Central memory CD4-positive, alpha-beta T cell (primary cell): ENCODE data around the gene RPTOR.
"Not testable (repeated sequence)": the region's sequence is repeated elsewhere in the genome, so short reads cannot be mapped to it uniquely, and the experiment has no call there.

ENCODE experiments used
- DNase-seq: peaks from one replicate; pipeline ENCODE4 v3.0.0; 2022

The RPTOR gene

DNA sequence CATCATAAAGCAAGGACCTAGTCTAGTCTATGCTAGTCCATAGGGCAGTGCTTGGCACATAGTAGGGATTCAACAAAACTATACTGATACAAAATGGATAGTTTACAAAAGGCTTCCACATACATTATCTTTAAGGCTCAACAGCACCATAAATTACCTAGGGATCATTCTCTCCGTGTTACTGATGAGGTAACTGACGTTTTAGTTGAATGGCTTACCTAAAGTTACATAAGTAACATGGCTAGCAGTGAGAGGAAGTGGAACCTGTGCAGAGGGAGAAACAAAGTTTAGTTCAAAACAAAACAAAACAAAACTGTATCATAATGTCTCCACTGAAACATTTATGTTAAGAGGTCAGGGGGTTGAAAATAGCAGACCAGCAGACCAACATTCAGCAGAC, 7.9 kb downstream of the RPTOR start:
- no peak for DNase-seq

DNA sequence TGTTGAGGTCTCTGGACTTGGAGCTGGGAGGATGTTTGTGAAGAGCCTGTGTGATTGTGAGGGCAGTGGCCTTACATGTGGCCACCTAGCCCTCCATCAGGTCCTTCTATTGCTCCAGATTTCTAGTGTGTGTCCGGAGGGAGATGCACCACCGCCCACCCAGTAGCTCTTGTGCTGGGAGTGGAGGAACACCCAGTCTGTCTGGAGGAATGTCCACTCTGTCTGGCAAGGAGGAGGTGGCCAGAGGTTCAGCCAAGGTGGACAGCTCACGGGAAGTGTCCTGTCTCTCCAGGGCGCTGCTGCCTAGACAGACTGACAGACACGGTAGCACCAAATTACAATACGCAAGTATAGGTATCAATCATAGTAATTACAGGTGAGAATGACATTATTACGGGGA, 10.6 kb downstream of the RPTOR start:
- DNase-seq = no peak

DNA sequence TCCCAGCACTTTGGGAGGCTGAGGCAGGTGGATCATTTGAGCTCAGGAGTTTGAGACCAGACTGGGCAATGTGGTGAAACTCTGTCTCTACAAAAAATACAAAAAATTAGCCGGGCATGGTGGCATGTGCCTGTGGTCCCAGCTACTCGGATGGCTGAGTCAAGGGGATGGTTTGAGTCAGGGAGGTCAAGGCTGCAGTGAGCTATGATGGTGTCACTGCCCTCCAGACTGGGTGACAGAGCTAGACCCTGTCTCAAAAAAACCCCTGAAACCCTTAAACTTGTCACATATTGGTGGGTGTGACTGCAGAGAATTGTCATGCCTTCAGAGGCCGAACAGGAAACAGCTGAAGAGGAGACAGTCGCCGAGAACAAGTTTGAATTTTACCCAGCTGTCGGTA, 13.4 kb downstream of the RPTOR start:
- DNase-seq = no peak

DNA sequence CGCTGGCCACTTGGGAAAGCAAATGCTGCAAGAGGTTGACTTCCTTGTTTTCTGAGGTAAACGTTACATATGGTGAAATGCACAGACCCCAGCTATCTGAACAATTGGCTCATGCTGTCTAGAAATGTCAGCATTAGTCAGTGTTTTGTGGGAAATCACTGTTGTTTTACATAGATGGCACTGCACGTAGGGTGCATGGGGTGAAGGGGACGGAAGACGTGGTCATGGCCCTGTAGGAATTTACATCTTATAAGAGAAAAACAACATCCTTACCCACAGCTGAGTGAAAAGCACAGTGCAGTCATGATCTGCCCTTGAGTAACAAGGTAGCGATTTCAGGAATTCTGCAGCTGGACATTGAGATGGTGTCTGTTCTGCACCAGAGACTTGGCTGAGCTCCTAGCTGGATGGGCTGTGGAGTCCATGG, 15.2 kb downstream of the RPTOR start:
- DNase-seq = no peak

DNA sequence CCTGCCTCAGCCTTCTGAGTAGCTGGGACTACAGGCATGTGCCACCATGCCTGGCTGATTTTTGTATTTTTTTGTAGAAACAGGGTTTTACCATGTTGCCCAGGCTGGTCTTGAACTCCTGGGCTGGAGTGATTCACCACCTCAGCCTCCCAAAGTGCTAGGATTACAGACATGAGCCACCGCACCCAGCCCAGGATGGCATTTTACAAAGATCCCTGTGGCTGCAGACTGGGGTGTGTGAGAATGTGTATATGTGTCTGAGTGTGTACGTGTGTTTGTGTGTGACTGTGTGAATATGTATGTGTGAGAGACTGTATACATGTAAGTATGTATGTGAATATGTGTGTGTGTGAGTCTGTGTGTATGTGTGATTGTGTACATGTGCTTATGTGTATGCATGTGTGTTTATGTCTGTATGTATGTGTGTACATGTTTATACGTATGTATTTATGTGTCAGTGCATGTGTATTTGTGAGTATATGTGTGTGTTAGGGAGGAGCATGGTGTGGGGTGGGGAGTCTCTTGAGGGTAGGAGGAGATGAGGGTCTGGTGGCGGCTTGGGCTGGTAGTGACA, 17.0 kb downstream of the RPTOR start:
- no peak for DNase-seq

DNA sequence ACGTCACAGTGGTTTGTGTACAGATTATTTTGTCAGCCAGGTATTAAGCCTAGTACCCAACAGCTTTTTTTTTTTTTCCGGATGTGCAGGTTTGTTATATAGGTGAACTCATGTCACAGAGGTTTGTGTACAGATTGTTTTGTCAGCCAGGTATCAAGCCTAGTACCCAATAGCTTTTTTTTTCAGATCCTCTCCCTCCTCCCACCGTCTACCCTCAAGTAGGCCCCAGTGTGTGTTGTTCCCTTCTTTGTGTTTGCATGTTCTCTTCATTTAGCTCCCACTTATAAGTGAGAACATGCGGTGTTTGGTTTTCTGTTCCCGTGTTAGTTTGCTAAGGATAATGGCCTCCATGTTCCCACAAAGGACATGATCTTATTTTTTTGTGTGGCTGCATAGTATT, 19.9 kb downstream of the RPTOR start:
- DNase-seq = no peak

DNA sequence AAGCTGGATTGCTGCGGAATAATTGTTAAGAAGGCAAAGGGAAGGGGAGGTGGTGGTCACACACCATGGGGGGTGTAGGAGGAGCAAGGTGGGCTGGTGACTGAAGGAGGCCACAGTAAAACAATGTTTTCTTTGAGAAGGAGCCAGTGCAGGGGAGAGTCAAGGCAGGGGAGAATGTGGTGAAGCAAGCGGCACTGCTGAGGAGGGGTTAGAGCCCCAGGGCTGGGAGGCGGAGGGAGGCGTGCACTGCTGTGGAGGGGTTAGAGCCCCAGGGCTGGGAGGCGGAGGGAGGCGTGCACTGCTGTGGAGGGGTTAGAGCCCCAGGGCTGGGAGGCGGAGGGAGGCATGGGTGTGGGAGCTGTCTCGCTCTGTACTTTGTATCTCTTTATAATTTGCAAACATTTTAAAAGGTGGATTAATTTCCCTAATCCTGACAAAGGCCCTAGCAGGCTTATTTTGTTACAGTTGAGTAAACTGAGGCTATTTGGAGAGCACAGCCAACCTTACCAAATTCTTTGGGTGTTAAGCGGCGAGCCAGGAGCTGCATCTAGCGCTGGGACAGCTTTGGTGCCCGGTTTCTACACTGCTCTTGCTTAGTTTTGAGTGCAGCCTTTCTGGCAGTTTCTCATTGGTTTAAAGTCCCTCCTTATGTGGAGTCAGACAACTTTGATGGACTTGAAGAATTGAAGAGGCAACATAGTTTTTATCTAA, 20.9 kb downstream of the RPTOR start:
- DNase-seq = no peak

DNA sequence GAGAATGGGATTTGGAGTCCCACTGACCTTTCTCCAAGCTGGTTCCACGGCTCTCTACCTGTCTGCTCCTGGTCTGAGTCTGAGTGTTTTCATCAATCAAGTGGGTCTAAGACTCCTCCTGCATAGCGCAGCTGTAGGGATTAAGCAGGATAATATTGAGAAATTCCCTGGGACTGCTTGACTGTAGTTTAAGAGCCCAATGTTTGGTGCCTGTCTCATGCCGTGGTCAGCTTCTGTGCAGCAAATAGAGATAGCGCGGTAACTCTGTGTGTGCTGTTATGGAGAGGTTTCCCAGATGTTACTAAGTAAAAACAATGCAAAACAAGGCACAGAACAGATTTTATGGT, 21.4 kb downstream of the RPTOR start:
- no peak for DNase-seq

DNA sequence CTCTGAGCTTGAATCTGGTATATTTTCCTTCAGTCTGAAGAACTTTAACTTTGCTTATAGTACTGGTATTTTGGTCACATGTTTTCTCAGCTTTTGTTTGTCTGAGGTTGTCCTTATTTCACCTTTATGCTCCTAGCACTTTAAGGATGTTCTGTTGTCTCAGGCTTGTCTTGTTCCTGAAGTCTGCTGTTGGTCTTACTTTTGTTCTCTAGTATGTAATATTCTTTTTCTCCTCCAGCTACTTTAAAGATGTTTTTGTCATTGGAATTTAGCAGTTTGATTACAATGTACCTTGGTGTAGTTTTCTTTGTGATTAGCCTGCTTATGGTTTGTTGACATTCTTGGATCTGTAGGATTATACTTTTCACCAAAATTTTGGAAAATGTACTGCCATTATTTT, 23.6 kb downstream of the RPTOR start:
- no peak for DNase-seq

DNA sequence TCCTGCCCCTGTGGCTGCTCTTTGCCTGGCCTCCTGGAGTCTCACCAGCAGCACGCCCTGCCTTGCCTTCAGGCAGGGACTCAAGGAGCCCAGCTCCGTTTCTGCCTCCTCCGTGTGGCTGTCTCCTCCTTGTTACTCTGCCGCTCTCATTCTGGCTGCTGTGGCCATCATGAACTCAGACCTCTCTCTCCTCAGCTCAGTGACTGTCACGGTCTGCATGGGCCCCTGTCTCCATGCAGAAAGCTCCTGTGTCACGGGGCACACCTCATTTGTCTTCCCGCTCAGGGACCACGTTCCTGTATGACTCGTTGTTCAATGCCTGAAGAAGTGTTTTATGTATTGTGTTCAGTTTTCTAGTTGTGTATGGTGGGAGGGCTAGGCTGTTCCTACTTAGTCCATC, 25.3 kb downstream of the RPTOR start:
- no peak for DNase-seq

DNA sequence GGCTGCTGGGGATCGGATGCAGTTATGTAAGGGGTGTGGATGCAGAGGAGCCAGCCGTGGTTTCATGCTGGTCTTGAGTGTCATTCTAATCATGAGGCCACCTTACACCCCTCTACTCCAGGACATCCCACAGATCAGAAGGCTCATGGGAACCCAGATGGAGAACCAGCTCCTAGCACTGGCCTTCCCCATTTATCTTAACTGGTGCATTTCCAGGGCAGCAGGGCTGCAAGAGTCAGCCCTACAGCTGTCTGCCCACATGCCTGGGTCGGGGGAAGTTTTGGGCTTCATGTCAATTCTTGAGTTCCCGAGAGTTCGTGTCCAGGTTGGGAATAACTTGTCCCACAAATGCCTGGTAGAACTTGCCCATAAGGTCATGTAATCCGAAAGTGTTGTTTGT, 29.1 kb downstream of the RPTOR start:
- DNase-seq = no peak

DNA sequence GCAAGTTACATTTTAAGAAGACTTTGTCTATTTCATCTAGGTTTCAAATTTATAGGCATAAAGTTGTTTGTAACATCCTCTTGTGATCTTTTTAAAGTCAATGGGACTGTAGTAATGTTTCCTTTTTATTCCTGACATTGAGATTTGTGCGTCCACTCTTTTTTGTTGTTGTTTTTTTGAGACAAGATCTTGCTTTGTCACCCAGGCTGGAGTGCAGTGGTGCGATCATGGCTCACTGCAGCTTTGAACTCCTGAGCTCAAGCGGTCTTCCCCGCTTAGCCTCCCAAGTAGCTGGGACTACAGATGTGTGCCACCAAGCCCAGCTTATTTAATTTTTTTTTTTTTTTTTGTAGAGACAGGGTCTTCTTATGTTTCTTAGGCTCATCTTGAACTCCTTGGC, 29.9 kb downstream of the RPTOR start:
- DNase-seq = no peak

DNA sequence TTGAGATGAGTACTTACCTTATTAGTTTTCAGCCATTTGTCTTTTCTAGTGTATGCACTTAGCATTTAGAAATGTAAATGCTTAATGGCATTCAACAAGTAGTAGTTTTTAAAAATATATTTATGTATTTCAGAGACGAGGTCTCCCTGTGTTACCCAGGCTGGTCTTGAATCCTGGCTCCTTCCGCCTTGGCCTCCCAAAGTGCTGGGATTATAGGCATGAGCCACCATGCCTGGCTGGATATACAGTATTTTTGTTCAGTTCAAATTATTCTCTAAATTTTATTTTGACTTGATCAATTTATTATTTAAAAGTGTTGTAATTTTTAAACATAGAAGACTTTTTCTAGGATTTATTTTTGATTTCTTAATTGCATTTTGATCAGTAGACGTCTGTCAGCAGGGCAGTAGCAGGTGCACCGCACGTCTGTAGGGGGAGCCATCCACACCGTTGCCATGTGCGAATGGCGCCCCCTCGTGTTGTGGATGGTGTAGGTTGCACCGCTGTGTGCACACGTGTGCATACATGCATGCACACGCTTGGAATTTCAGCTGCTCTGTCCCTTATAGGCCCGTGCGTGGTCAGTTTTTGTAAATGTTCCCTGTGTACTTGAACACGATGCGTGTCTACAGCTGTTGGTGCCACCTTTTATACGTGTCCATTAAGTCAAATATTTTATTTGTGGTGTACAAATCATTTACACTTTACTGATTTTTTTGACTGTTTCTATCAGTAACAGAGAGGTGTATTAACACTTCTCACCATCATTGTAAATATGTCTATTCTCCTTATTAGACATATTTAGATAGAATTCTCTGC, 30.6 kb downstream of the RPTOR start:
- peak; percentile 79 for DNase-seq

DNA sequence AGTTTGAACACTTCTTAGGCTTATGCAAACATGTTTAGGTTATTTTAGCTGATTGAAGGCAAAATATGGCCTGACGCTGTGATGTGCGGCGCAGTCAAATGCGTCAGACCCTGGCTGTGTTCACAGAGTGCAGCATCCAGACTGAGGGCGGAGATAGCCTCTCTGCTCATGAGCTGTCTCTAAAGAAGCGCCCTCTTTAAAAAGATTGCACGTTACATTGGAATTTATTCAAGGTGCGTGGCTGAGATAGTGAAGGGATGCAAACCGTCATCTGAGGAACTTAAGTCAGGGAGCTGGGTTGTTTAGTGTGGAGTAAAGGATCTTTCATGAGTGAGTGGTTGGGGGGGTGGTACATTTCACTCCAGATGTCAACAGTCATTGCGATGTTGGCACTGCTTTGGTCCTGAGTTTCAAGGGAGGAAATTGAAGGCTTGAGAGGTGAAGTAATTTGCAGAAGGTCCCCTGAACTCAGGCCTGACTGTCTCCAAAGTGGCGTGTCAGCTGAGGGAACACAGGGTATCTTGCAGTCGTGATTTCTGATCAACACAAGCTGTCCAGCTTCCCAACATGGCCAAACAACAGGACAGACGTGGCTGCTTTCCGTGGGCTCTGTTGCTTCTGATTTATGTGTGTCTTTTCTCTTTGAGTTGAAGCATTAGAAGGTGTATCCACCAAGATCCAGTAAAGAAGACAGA, 33.4 kb downstream of the RPTOR start:
- no peak for DNase-seq

DNA sequence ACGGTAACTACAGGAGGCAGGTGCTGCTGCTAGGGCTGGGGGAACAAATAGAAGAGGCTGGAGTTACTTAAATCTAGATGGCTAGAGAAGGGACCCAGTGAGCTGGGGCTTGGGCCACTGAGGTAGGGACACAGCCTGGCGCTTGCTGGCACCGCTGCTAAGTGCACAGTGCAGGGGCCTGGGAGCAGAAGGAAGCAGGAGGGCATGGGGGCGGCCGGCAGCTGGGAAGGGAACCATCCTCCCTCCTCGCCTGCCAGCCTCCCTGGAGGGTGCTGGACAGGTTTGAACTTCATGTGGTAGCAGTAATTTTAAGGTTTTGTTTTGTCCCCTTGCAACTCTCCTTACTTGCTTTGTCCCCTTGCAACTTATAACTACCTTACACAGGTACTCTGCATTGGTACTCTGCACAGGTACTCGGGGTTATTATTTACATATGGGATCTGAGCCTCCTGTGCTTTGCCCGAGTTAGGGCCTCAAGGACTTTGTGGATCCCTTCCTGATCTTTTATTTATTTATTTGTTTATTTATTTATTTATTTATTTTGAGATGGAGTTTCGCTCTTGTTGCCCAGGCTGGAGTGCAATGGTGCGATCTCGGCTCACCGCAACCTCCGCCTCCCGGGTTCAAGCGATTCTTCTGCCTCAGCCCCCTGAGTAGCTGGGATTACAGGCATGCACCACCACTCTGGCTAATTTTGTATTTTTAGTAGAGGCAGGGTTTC, 34.2 kb downstream of the RPTOR start:
- DNase-seq = not testable (repeated sequence)

DNA sequence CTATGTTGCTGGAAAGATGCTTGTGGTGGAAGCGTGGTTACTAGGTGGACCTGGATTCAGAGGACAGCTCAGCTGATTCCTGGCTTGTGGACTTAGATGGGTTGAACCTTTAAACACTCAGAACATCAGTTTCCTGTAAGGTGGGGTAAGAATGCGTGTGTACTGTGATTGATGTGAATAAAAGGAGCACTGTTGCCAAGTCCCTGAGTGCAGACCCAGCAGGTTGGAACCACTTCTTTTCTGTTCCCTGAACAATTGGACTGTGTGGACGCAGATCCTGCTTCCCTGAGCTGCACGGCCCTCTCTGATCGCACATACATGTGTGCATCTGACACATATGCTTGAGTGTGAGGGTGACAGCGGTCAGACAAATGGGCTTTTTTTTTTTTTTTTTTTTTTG, 37.5 kb downstream of the RPTOR start:
- DNase-seq = no peak

DNA sequence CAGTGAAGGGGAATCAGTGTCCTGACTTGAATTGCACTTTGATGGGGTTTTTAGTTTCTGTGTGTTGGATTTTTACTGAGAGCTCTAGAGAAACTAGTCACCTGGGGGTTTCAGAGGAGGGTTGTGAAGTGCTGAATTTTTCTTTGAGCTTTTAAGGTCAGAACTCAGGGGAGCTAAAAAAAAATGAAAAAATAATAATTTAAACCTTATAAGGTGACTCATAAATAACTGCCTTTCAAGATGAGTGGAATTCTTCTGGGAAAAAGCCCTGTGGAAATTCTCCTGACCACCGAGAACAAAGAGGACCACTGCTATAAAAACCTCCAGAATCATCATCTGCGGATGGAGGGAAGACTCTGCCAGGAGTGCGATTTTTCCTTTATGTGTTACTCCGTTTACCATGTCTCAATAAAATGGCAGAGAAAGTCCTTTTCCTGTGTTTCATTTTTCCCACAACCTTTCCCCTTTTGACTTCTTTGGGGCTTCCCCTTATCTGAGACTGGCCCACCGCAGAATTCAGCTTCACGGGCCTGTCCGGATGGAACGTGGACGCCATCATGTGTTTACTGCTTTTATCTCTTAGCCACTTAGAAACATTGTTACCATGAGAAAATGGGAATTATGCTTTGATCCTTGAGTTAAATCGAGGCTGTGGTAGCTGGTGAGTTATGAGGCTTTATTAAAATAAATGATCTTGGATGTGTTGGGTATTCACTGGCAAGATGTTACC, 39.7 kb downstream of the RPTOR start:
- DNase-seq = no peak

DNA sequence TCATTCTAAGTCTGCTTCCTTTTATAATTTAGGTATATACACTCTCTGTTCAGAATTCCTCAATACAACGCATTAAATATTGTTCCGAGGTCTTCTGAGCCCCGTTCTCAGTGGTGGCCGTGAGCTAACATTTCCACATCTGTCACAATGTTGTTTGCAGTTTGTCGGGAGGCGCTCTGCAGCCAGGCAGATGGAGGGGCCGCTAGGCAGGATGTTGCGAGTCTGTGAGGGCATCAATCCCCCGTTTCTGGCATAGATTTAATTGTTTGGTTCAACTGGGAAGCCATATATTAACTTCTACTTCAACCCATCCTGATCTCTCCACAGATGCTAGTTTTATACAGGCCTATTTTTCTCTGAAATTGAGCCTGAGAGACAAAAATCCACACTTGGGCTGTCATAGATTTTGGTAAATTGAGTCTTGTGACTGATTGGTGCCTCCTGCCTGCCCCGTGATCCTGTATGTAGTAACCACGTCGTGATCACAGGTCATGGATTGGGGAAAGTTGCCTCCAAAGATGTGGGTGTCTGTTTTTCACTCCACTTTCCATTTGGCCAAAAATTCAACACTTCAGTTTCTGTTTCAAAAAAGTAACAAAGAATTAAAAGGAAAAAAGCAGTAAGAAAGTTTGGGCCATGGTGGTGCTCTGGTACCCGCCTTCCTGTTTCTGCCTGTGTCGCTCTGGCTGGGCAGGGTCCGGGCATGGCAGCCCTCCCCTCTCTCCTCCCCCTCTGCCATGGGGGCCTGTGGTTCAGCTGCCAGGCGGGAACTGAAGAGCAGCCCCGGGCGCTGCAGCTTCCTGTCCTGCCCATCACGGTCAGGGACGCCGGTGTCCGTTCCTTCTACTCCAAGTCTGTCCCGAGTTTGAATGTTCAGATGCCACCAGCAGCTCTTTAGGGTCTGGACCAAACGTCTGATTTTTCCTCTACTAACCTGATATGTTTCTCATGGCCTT, 41.5 kb downstream of the RPTOR start:
- DNase-seq = no peak

DNA sequence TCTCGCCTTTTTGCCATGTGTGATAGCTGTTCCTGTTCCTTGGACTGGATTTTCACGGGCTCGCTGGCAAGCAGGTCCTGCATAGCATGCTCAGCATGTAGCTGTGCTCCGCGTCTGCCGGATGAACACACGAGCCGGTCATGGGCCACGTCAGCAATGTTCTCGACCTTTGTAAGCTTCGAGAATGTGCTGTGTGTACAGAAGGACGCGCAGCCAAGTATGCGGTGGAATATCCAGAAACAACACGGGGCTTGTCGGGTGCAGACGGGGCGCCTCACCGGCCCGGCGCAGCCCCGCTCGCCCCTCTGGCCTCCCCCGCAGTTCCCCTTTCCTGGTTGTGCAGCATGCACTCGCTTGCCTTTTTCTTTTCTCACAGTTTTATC, 42.2 kb downstream of the RPTOR start:
- no peak for DNase-seq

DNA sequence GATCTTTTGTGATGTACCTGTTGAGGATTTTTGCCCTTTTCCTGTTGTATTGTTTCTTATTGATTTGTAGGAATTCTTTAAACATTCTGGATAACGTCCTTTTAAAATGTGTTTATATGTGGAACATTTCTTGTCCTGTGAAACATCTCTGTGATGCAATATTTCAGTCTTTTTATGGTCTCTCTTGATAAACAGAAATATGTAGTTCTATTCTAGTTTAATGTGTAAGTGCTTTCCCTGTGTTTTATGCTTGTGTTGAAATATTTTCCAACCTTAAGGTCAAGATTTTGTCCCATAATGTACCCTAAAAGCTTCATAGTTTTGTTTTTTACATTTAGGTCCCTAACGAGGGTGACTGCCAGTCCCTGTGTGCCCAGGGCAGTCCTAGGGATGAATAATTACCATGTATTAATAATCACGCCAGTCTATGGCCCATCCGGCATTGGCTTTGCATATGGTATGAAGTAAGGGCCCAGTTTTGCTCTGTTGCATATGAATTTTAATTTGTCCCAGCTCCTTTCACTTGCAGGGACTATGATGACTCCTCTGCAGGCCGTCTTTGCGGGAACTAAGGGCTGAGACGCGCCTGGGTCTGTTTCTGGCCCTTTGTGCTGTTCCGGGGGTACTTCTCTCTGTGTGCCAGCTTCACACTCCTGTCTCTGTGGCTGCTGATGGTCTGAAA, 44.2 kb downstream of the RPTOR start:
- DNase-seq = no peak
